SK-N-SH treated with all-trans-retinoic acid at 6 μM for 48 hours (cell line): ENCODE data around the gene RAB18.

Source experiments
- ARNTL ChIP-seq: fragments of 450-650 bp; formaldehyde crosslinking; IDR thresholded peaks from 2 replicates; pipeline ENCODE4 v1.5.0; 2020; ENCODE audit warnings: low read depth, mild to moderate bottlenecking, moderate library complexity, borderline replicate concordance
- GLIS3 ChIP-seq: fragments of 250-450 bp; sonication (Bioruptor Pico); IDR thresholded peaks from 2 replicates; pipeline ENCODE4 v1.5.0; 2020; ENCODE audit warnings: mild to moderate bottlenecking, moderate library complexity
- SNAI2 ChIP-seq: fragments of 250-450 bp; sonication (Bioruptor Pico); IDR thresholded peaks from 2 replicates; pipeline ENCODE4 v1.5.0; 2020; ENCODE audit warnings: mild to moderate bottlenecking, moderate library complexity
- TCF4 ChIP-seq: fragments of 250-450 bp; sonication (Bioruptor Pico); IDR thresholded peaks from 2 replicates; pipeline ENCODE4 v1.8.0; 2021; ENCODE audit warnings: mild to moderate bottlenecking, moderate library complexity, borderline replicate concordance
- ZFP3 ChIP-seq: fragments of 250-450 bp; sonication (Bioruptor Pico); IDR thresholded peaks from 2 replicates; pipeline ENCODE4 v1.5.0; 2020; ENCODE audit warnings: mild to moderate bottlenecking, moderate library complexity
- ZFP30 ChIP-seq: fragments of 450-650 bp; formaldehyde crosslinking; IDR thresholded peaks from 2 replicates; pipeline ENCODE4 v1.5.0; 2022; ENCODE audit warnings: mild to moderate bottlenecking, moderate library complexity
- TF ChIP-seq, protein P1 (sequence below): fragments of 250-450 bp; sonication (Bioruptor Pico); IDR thresholded peaks from 2 replicates; pipeline ENCODE4 v1.8.0; 2020; ENCODE audit warnings: mild to moderate bottlenecking, moderate library complexity, borderline replicate concordance
- TF ChIP-seq, protein P2 (sequence below): fragments of 250-450 bp; sonication (Bioruptor Pico); IDR thresholded peaks from 2 replicates; pipeline ENCODE4 v1.5.1; 2021; ENCODE audit warnings: mild to moderate bottlenecking, moderate library complexity

DNA sequence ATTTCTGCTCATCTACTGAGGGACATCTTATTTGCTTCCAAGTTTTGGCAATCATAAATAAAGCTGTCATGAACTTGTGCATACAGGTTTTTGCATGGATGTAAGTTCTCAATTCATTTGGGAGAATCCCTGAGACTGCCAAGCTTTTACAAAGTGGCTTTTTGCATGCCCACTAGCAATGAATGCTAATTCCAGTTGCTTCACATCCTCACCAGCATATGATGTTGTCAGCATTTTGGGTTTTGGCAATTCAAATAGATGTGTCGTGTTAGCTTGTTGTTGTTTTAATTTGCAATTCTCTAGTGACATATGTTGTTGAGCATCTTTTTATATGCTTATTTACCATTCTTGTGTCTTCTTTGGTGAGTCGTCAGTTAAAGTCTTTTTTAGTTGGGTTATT lies 57.2 kb downstream of the RAB18 start:
- TF ChIP-seq, protein P1, sequence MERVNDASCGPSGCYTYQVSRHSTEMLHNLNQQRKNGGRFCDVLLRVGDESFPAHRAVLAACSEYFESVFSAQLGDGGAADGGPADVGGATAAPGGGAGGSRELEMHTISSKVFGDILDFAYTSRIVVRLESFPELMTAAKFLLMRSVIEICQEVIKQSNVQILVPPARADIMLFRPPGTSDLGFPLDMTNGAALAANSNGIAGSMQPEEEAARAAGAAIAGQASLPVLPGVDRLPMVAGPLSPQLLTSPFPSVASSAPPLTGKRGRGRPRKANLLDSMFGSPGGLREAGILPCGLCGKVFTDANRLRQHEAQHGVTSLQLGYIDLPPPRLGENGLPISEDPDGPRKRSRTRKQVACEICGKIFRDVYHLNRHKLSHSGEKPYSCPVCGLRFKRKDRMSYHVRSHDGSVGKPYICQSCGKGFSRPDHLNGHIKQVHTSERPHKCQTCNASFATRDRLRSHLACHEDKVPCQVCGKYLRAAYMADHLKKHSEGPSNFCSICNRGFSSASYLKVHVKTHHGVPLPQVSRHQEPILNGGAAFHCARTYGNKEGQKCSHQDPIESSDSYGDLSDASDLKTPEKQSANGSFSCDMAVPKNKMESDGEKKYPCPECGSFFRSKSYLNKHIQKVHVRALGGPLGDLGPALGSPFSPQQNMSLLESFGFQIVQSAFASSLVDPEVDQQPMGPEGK (CRISPR knock-in tag): no peak
- TF ChIP-seq ZFP3 (CRISPR knock-in tag) (no peak), GLIS3 (CRISPR knock-in tag) (no peak), ARNTL (CRISPR knock-in tag) (no peak), SNAI2 (CRISPR knock-in tag) (no peak), ZFP30 (CRISPR knock-in tag) (no peak), TCF4 (CRISPR knock-in tag) (no peak)
- TF ChIP-seq, protein P2, sequence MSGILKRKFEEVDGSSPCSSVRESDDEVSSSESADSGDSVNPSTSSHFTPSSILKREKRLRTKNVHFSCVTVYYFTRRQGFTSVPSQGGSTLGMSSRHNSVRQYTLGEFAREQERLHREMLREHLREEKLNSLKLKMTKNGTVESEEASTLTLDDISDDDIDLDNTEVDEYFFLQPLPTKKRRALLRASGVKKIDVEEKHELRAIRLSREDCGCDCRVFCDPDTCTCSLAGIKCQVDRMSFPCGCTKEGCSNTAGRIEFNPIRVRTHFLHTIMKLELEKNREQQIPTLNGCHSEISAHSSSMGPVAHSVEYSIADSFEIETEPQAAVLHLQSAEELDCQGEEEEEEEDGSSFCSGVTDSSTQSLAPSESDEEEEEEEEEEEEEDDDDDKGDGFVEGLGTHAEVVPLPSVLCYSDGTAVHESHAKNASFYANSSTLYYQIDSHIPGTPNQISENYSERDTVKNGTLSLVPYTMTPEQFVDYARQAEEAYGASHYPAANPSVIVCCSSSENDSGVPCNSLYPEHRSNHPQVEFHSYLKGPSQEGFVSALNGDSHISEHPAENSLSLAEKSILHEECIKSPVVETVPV: no peak
